Kidney (tissue), 14 donors: Measurements from ENCODE around the gene VSIG10. TPM values are rescaled to one million over a fixed set of nuclear protein-coding genes. Genes with fewer than 3 reads are reported as not detected.

Experiments
- DNase-seq, 5 donors: peaks; one replicate each; pipeline ENCODE4 v3.0.0-alpha.2; 2013 to 2020
- FAIRE-seq: peaks from 2 replicates; lab custom pipeline; 2012; peaks lifted over from hg19 to GRCh38; lab: Jason Lieb, UNC
- H3K27ac ChIP-seq, 2 donors: one replicate each; pipeline ENCODE4 v1.7.0; 2013; ENCODE audit warnings: low read depth in 2 of 2, low read length in 2 of 2, inconsistent platforms in 1 of 2
- H3K27me3 ChIP-seq: one replicate; pipeline ENCODE4 v1.7.1; 2013; ENCODE audit warnings: low read length, inconsistent platforms; ENCODE audit not compliant: control insufficient read depth, insufficient read depth
- H3K36me3 ChIP-seq, 3 donors: one replicate each; pipeline versions ENCODE4 v1.7.0 to v1.7.1; 2013; ENCODE audit warnings: low read length in 3 of 3, control low read depth in 1 of 3, inconsistent platforms in 1 of 3; ENCODE audit not compliant: insufficient read depth in 3 of 3, control insufficient read depth in 2 of 3
- H3K4me1 ChIP-seq, 3 donors: one replicate each; pipeline versions ENCODE4 v1.7.0 to v1.7.1; 2013; ENCODE audit warnings: low read length in 3 of 3, inconsistent platforms in 1 of 3, low read depth in 1 of 3; ENCODE audit not compliant: control insufficient read depth in 2 of 3, insufficient read depth in 2 of 3
- H3K4me3 ChIP-seq, 3 donors: one replicate each; pipeline versions ENCODE4 v1.7.0 to v1.8.1; 2013; ENCODE audit warnings: low read length in 3 of 3, control low read depth in 1 of 3, inconsistent platforms in 1 of 3
- H3K9ac ChIP-seq, 3 donors: one replicate each; pipeline versions ENCODE4 v1.7.0 to v1.7.1; 2013; ENCODE audit warnings: low read length in 3 of 3, control low read depth in 1 of 3, inconsistent platforms in 1 of 3
- H3K9me3 ChIP-seq, 3 donors: one replicate each; pipeline versions ENCODE4 v1.7.0 to v1.7.1; 2013; ENCODE audit warnings: low read length in 3 of 3, control low read depth in 1 of 3, inconsistent platforms in 1 of 3; ENCODE audit not compliant: control insufficient read depth in 2 of 3, insufficient read depth in 1 of 3
- CTCF ChIP-seq: IDR thresholded peaks from 3 replicates; pipeline ENCODE4 v1.5.1; 2012; ENCODE audit warnings: mild to moderate bottlenecking, moderate library complexity, borderline replicate concordance; ENCODE audit not compliant: insufficient read depth; ENCODE audit errors: extremely low read depth
- intact Hi-C: fragments of 100-400 bp; cut with DNase I; formaldehyde crosslinking; loops from one replicate; pipeline ENCODE4 v1.11.1; 2022
- polyA plus RNA-seq: library from polyadenylated mRNA; stranded (reverse); fragments of 350-450 nt; fragmentation: Illumina TruSeq; extraction: RNeasy Lipid Tissue Mini Kit (QIAGEN cat#74804); gene quantifications from one replicate; pipeline ENCODE4 v1.2.3, GENCODE V29; 2014; ENCODE audit warnings: low read depth, low replicate concordance; ENCODE audit not compliant: insufficient read depth
- total RNA-seq: library from RNA; stranded (reverse); fragmentation: NEBNext Ultra II Directional; extraction: Animal tissue kit (Norgen Biotek cat#: 25700); gene quantifications from one replicate; pipeline ENCODE4 v1.2.1, GENCODE V29; 2021
- donor health status: control.
- donor health status: control.
- donor health status: control.
- donor health status: control.
- donor health status: control.
- donor health status: DM: yes; HTN: yes; CAD: no.
- donor health status: Normal renal cell carcinoma (clear cell type).

VSIG10 gene
- total and polyA plus RNA-seq, 2 donors from 2014 or later, result 15.8 to 26.1 TPM

DNA sequence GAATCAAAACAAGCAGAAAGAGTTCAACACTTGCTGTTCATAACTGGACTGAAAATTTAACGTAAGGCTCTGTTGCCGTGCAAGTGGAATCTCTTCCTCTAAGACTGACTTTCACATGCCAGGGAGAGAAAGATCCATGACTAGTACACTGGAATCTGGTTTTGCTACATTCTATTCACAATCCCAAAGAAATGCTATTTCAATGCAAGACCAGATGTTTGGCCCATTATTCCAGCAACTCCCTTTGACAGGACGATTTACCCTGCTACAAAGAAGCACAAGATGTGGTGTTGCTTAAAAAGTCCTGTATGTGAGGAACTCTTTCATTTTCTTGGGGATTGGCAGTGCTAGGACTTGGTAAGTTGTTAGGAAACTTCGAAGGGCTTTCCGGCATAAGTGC lies 69.9 kb downstream of the VSIG10 start:
- no peak for FAIRE-seq
- intact Hi-C loops, result no loop called here
- H3K27ac ChIP-seq, result no peak overlapping the region

DNA sequence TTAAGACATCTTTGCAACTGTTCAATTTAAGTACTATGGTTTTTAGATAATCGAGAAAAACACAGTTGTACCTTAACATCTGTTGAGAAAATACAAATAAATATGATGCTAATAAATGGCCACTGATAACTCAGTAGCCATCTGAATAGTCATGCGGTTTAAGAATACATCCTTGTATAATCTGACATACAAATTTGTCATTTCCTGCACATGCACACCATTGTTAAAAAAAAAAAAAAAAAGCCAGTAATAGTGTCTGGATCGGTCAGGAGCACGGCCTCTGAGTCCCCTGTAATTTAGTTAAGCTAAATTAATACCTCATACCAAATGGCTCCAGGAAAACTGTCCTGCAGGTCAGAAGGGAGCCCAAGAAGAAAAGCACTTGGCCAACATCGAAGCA lies 70.5 kb downstream of the VSIG10 start:
- FAIRE-seq (no peak), DNase-seq (no peak)
- TF ChIP-seq CTCF, result no peak
- no peaks in the 10 kb centered on the region for H3K27me3 ChIP-seq
- H3K9me3 ChIP-seq, result no peaks in the 10 kb centered on the region
- no peaks in the 10 kb centered on the region for H3K4me1 ChIP-seq
- peaks cover 4 to 58% (median 45%) of the 10 kb centered on the region in 3 donors for H3K36me3 ChIP-seq
- no peak overlapping the region for H3K4me3 ChIP-seq
- intact Hi-C loops, result no loop called here
- H3K9ac ChIP-seq, result no peak overlapping the region
- H3K27ac ChIP-seq, result no peak overlapping the region

More for the DNA sequence above, 69.9 kb downstream of the VSIG10 start:
- no peaks in the 10 kb centered on the region for H3K9me3 ChIP-seq
- H3K4me3 ChIP-seq, result no peak overlapping the region
- H3K27me3 ChIP-seq, result no peaks in the 10 kb centered on the region
- H3K36me3 ChIP-seq, result peaks cover 4 to 61% (median 45%) of the 10 kb centered on the region in 3 donors
- TF ChIP-seq CTCF, result no peak
- H3K9ac ChIP-seq, result no peak overlapping the region
- no peaks in the 10 kb centered on the region for H3K4me1 ChIP-seq
- no peak for DNase-seq

GRCh38 chr12:118032188-118032587 lies 71.6 kb downstream of the VSIG10 start:
- H3K9ac ChIP-seq, result no peak overlapping the region
- peaks cover 4 to 52% (median 43%) of the 10 kb centered on the region in 3 donors for H3K36me3 ChIP-seq
- H3K27me3 ChIP-seq, result no peaks in the 10 kb centered on the region
- H3K27ac ChIP-seq, result no peak overlapping the region
- no peak overlapping the region for H3K4me3 ChIP-seq
- FAIRE-seq, result no peak
- no peak for TF ChIP-seq CTCF
- no peak for DNase-seq
- no peaks in the 10 kb centered on the region for H3K4me1 ChIP-seq
- H3K9me3 ChIP-seq, result no peaks in the 10 kb centered on the region
- intact Hi-C loops, result no loop called here

GRCh38 chr12:118029166-118029565 lies 74.6 kb downstream of the VSIG10 start:
- intact Hi-C loops, result no loop called here
- no peak for TF ChIP-seq CTCF
- Histone ChIP-seq H3K9ac (no peak overlapping the region), H3K4me1 (no peaks in the 10 kb centered on the region), H3K36me3 (peaks cover 2 to 41% (median 28%) of the 10 kb centered on the region in 3 donors), H3K4me3 (no peak overlapping the region), H3K9me3 (no peaks in the 10 kb centered on the region), H3K27me3 (no peaks in the 10 kb centered on the region), H3K27ac (no peak overlapping the region)
- FAIRE-seq, result no peak
- DNase-seq, result no peak
